MM.1S (cell line): ENCODE measurements around the gene BIRC3.

ENCODE experiments used
- CTCF ChIP-seq: fragments of 300-600 bp; sonication (generic); IDR thresholded peaks from 2 replicates; pipeline ENCODE4 v1.5.1; 2016; ENCODE audit warnings: antibody characterized with exemption, low read length, mixed read lengths
- EZH2 ChIP-seq: fragments of 300-600 bp; sonication (generic); optimal IDR thresholded peaks from 2 replicates; pipeline ENCODE3; 2017; ENCODE audit warnings: low read depth, mild to moderate bottlenecking, antibody characterized with exemption, low read length, mixed read lengths

GRCh38 chr11:102330231-102330630 is 12.9 kb downstream of the BIRC3 start:
- no peak for TF ChIP-seq CTCF
- TF ChIP-seq EZH2 = no peak
